GM12874 (cell line): ENCODE data around the gene EMILIN3.

Source experiments
- TF ChIP-seq, protein P1 (sequence below): IDR thresholded peaks from 2 replicates; pipeline ENCODE4 v1.5.1; 2011; ENCODE audit warnings: low read depth, mild to moderate bottlenecking, control low read depth, low read length, moderate library complexity; ENCODE audit not compliant: insufficient read depth

Gene EMILIN3

DNA sequence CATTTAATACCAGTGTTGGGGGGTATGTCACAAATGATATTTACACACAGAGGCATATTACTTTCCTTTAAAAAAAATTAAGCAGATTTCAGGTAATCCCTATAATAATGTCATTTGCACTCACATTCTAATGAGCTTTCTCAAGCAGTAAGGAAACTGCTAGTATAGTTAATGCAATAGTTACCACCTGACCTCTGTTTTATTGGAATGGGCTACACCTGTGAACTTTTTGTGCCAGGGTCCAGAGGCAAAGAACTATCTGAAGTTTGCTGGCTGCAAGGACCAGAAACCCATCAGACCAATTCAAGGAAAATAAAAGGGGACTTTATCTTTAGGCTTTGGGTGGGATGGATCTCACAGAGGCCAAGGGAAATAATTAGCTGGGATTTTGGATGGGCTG lies 46.2 kb downstream of the EMILIN3 start:
- TF ChIP-seq, protein P1, sequence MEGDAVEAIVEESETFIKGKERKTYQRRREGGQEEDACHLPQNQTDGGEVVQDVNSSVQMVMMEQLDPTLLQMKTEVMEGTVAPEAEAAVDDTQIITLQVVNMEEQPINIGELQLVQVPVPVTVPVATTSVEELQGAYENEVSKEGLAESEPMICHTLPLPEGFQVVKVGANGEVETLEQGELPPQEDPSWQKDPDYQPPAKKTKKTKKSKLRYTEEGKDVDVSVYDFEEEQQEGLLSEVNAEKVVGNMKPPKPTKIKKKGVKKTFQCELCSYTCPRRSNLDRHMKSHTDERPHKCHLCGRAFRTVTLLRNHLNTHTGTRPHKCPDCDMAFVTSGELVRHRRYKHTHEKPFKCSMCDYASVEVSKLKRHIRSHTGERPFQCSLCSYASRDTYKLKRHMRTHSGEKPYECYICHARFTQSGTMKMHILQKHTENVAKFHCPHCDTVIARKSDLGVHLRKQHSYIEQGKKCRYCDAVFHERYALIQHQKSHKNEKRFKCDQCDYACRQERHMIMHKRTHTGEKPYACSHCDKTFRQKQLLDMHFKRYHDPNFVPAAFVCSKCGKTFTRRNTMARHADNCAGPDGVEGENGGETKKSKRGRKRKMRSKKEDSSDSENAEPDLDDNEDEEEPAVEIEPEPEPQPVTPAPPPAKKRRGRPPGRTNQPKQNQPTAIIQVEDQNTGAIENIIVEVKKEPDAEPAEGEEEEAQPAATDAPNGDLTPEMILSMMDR = no peak

DNA sequence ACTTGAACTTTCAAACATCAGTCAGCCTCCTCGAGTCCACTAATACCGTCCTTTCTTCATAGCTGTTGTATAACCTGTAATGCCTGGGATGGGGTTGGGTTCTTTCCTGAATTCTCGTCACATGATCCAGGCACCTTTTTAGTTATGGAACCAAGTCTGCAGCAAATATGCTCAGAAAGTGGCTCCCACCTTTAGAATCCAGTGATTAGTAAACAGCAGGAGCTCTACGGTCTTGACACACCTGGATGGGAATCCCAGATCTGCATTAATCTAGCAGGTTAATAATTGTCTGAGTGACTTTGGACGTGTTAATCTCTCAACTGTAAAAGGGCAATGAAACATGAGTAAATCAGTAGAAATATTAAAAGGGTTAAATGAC lies 48.4 kb downstream of the EMILIN3 start:
- TF ChIP-seq, protein P1 = no peak

DNA sequence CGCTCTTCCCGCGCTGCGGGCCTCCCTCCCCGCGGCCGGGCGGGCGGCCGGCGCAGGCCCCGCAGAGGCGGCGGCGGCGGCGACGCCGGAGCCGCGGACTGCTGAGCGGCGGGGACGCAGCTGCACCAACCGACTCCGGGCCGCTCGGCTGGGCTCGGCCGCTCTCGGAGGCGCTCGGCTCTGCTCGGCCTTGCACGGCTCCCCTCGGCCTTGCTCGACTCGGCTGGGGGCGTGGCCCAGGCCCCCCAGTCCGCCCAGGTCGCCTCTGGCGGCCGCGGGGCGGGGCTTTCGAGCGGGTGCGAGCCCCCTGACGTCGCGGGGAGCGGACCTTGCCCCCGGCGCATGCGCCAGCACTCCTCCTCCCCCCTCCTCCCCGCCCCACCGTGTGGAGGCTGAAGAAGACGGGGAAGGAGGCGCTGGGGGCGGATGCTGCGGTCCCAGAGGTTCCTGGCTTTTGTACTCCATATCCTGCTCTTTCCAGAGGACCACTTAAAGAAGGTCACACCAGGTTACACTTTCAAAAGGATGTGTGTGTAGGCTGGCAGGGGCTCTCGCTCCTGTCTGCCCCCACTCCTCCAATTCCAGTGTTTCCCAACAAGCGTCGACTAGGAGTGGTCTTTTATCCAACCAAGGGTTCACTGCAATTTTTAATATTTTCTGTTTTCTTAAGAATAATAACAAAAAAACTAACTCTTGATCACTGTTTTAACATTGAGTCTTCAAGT lies 48.9 kb downstream of the EMILIN3 start, which contains the start of gene ZHX3:
ZHX3 (minus strand) TSS at position 186 of the 725 bp plus-strand sequence. CDS start 112,815 bp downstream, outside the sequence.
- TF ChIP-seq, protein P1 = no peak

DNA sequence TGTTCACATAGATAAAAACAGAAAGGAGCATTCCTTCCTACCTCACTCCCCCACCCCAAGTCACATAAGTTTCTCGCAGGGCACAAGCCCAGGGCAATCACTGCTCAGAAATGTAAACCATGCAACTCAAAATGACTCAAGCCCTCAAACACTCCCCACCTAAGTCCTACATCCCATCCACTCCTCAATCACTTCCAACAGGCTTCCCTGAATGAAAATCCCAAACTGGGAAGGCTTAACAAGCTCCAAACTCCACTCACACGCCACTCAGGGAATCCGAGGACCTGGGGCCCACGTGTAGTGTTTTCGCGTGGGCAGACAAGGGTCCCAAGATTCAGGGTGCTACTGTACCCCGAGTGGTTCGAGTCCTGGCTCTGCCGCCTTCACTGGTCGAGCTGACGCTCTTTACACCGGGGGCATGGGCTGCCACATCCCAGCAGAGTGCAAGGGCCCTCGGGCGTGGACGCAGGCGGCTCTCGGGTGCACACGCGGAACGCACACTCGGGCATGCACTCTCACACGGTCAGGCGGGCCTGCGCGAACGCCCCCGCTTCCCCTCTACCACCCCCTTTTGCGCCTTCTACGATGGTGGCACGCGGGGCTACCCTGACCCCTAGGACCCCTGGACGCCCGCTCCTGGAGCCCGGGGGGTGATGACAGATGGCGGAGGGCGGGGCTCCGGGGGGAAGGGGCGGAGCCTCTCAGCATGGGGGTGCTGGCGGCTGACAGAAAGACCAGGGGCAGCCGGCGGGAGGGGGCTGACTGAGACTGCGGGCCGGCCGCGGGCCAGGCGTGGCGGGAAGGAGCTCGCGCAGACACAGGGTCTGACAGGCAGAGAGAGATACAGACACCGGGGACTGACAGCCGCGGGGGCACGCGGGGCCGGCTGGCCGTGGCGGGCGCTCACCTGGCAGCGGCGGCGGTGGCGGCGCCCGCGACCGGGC lies 49.7 kb downstream of the EMILIN3 start:
- TF ChIP-seq, protein P1 = no peak

DNA sequence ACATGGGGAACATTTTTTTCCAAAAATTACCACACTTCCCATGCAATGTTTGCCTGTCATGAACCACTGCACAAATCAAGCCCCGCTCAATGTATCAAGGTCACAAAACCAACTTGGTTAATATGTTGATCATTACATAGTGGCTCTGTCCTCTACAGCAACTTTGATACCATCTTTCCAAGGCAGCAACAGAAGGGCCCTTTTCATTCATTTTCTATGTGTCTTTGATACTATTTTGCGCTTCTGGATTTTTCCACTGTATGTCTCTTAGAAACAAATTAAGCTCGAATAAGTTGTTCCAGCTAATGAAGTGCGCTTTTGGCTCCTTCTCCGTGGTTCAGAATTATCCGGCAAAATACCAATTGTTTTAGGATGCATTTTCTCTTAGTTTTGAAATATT lies 50.6 kb downstream of the EMILIN3 start:
- TF ChIP-seq, protein P1 = no peak

DNA sequence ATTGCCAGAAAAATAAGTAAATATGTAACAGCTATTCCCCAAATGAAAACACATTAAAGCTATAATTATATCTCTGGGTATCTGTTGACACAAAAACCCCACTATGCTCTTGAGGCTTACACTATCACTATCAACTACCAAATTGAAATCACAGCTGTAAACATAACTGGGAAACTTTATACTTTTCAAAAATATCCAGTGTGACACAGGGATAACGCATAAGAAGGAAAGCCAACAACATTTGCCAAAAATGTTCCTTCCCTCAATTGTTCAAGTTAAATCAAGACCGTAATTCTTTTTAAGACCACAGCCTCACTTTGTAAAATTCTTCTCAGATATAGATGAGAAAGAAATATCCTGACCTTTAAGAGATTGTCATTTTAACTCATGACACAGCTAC lies 52.2 kb downstream of the EMILIN3 start:
- TF ChIP-seq, protein P1 = no peak
